Activated CD8-positive, alpha-beta memory T cell treated with anti-CD3 and anti-CD28 coated beads for 1 hour (primary cell): Measurements from ENCODE around the gene MIEN1.
"Not testable (repeated sequence)": the region's sequence is repeated elsewhere in the genome, so short reads cannot be mapped to it uniquely, and the experiment has no call there.

ENCODE experiments used
- DNase-seq, 2 donors: peaks; one replicate each; pipeline ENCODE4 v3.0.0-alpha.2; 2020; ENCODE audit warnings: low read depth in 1 of 2; ENCODE audit errors: extremely low read depth in 1 of 2

The MIEN1 gene

GRCh38 chr17:39730095-39730921 is at the start of gene MIEN1:
MIEN1 (minus strand) TSS chr17:39730532; CDS start chr17:39730495, 37 bp downstream.
- peak; percentile 75 to 94 for DNase-seq

GRCh38 chr17:39777534-39778365 is 47.4 kb upstream of the MIEN1 start:
- no peak for DNase-seq

- DNase-seq: no peak
Observed at GRCh38 chr17:39776252-39776651, 45.9 kb upstream of the MIEN1 start.

- no peak for DNase-seq
Observed at GRCh38 chr17:39775031-39775430, 44.7 kb upstream of the MIEN1 start.

- DNase-seq: no peak
Observed at GRCh38 chr17:39774047-39774446, 43.7 kb upstream of the MIEN1 start.

GRCh38 chr17:39772987-39773934 is 42.9 kb upstream of the MIEN1 start:
- DNase-seq: no peak

GRCh38 chr17:39772415-39772814 is 42.1 kb upstream of the MIEN1 start:
- DNase-seq: no peak

GRCh38 chr17:39769974-39770587 is 39.7 kb upstream of the MIEN1 start:
- peak in 1 of 2 donors; percentile 57 for DNase-seq

- no peak for DNase-seq
Observed at GRCh38 chr17:39767147-39767546, 36.8 kb upstream of the MIEN1 start.

- DNase-seq: no peak
Observed at GRCh38 chr17:39765766-39766165, 35.4 kb upstream of the MIEN1 start.

- no peak for DNase-seq
Observed at GRCh38 chr17:39765175-39765574, 34.8 kb upstream of the MIEN1 start.

- DNase-seq: not testable (repeated sequence)
Observed at GRCh38 chr17:39764171-39764570, 33.8 kb upstream of the MIEN1 start.

GRCh38 chr17:39763051-39763820 is 32.9 kb upstream of the MIEN1 start:
- DNase-seq: no peak

- DNase-seq: no peak
Observed at GRCh38 chr17:39761861-39762496, 31.6 kb upstream of the MIEN1 start.

- no peak for DNase-seq
Observed at GRCh38 chr17:39759204-39759603, 28.9 kb upstream of the MIEN1 start.

- DNase-seq: peak; percentile 22 to 54
Observed at GRCh38 chr17:39757931-39758873, 27.9 kb upstream of the MIEN1 start.

- no peak for DNase-seq
Observed at GRCh38 chr17:39757176-39757662, 26.9 kb upstream of the MIEN1 start.
